HTERT RPE-1 (cell line): ENCODE measurements around the gene PSD4.

Experiments used
- in situ Hi-C: fragments of 300-500 bp; cut with MboI; formaldehyde crosslinking; loops from 4 replicates; pipeline ENCODE4 v1.14.3; 2020; ENCODE audit warnings: low sequenced_read_pairs

PSD4 gene

GRCh38 chr2:113203217-113203530 is 29.4 kb downstream of the PSD4 start:
- in situ Hi-C loops, result no loop called here

- in situ Hi-C loops, result no loop called here
These were observed 30.2 kb downstream of the PSD4 start for GRCh38 chr2:113203901-113204519.

GRCh38 chr2:113206251-113206650 is 32.5 kb downstream of the PSD4 start:
- in situ Hi-C loops, result no loop called here

GRCh38 chr2:113207021-113207420 is 33.2 kb downstream of the PSD4 start:
- in situ Hi-C loops, result no loop called here

- in situ Hi-C loops, result no loop called here
These were observed 34.6 kb downstream of the PSD4 start for GRCh38 chr2:113208396-113208795.

- in situ Hi-C loops, result no loop called here
These were observed 35.4 kb downstream of the PSD4 start for GRCh38 chr2:113209011-113209645.

- in situ Hi-C loops, result no loop called here
These were observed 35.9 kb downstream of the PSD4 start for GRCh38 chr2:113209646-113210171.

GRCh38 chr2:113211226-113212105 is 37.7 kb downstream of the PSD4 start:
- in situ Hi-C loops, result no loop called here

- in situ Hi-C loops, result no loop called here
These were observed 38.7 kb downstream of the PSD4 start for GRCh38 chr2:113212245-113213060.

GRCh38 chr2:113213061-113213930 is 39.5 kb downstream of the PSD4 start:
- in situ Hi-C loops, result no loop called here

GRCh38 chr2:113214141-113214540 is 40.4 kb downstream of the PSD4 start:
- in situ Hi-C loops, result no loop called here

- in situ Hi-C loops, result no loop called here
These were observed 41.3 kb downstream of the PSD4 start for GRCh38 chr2:113215056-113215455.

- in situ Hi-C loops, result no loop called here
These were observed 42.5 kb downstream of the PSD4 start for GRCh38 chr2:113216321-113216720.

GRCh38 chr2:113216891-113217454 is 43.2 kb downstream of the PSD4 start:
- in situ Hi-C loops, result no loop called here

- in situ Hi-C loops, result no loop called here
These were observed 43.9 kb downstream of the PSD4 start for GRCh38 chr2:113217455-113218282.

GRCh38 chr2:113218283-113219091 is 44.7 kb downstream of the PSD4 start:
- in situ Hi-C loops, result no loop called here

- in situ Hi-C loops, result no loop called here
These were observed 45.3 kb downstream of the PSD4 start for GRCh38 chr2:113219092-113219441.

GRCh38 chr2:113219525-113219888 is 45.7 kb downstream of the PSD4 start:
- in situ Hi-C loops, result no loop called here
